Measurements from ENCODE around the gene CXCL13. TPM values are rescaled to one million over a fixed set of nuclear protein-coding genes. Genes with fewer than 3 reads are reported as not detected.
A peak's percentile ranks its signal among the peaks of the same experiment; 100 is the strongest.

The CXCL13 gene
- total and polyA plus RNA-seq, 2 of the 13 experiments (the other 11 are each of a cell fraction or from before 2014, with no cell fraction given): not detected

- TF ChIP-seq ZNF768 (CRISPR knock-in tag; IDR thresholded peaks at IDR 0.05) (no peak), ZSCAN30 (CRISPR knock-in tag; IDR thresholded peaks at IDR 0.05) (no peak), KLF6 (CRISPR knock-in tag; IDR thresholded peaks at IDR 0.05) (no peak), AKNA (CRISPR knock-in tag; IDR thresholded peaks at IDR 0.05; ENCODE audit: borderline replicate concordance) (no peak), SRF (IDR thresholded peaks at IDR 0.05; ENCODE audit: low read depth, low read length) (no peak), NFE2 (CRISPR knock-in tag; IDR thresholded peaks at IDR 0.05) (peak; percentile 96), ETS1 (CRISPR knock-in tag; IDR thresholded peaks at IDR 0.05) (no peak), ZFAT (CRISPR knock-in tag; conservative IDR thresholded peaks at IDR 0.05) (no peak), ZNF17 (CRISPR knock-in tag; IDR thresholded peaks at IDR 0.05) (no peak), ZUFSP (CRISPR knock-in tag; IDR thresholded peaks at IDR 0.05; ENCODE audit: borderline replicate concordance) (no peak), NFYB (CRISPR knock-in tag; IDR thresholded peaks at IDR 0.05) (no peak), TBP (CRISPR knock-in tag; IDR thresholded peaks at IDR 0.05) (no peak), USF2 (IDR thresholded peaks at IDR 0.05; ENCODE audit: low read depth, low read length) (no peak), USF2 (CRISPR knock-in tag; IDR thresholded peaks at IDR 0.05; ENCODE audit: borderline replicate concordance) (no peak), GMEB2 (CRISPR knock-in tag; IDR thresholded peaks at IDR 0.05; ENCODE audit: low read depth) (no peak), REL (CRISPR knock-in tag; conservative IDR thresholded peaks at IDR 0.05) (no peak), ZNF577 (CRISPR knock-in tag; IDR thresholded peaks at IDR 0.05; ENCODE audit: borderline replicate concordance, low read depth) (no peak)
These were observed 31.3 kb downstream of the CXCL13 start (continued) for GRCh38 chr4:77636902-77637301.
